ENCODE measurements around the gene OLIG1. TPM values are rescaled to one million over a fixed set of nuclear protein-coding genes. Genes with fewer than 3 reads are reported as not detected.
A peak's percentile ranks its signal among the peaks of the same experiment; 100 is the strongest.

OLIG1 gene
- total RNA-seq, 1 donor from 2014 or later, result not detected

DNA sequence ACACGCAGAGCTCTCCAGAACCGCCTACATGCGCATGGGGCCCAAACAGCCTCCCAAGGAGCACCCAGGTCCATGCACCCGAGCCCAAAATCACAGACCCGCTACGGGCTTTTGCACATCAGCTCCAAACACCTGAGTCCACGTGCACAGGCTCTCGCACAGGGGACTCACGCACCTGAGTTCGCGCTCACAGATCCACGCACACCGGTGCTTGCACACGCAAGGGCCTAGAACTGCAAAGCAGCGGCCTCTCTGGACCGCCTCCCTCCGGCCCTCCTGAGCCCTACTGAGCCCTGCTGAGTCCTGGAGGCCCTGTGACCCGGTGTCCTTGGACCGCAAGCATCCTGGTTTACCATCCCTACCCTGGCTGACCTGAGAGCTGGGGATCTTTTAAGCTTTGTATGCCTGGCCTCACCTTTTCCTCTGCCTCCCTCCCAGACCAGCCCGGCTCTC, 36.0 kb upstream of the OLIG1 start:
- TF ChIP-seq, protein P1, sequence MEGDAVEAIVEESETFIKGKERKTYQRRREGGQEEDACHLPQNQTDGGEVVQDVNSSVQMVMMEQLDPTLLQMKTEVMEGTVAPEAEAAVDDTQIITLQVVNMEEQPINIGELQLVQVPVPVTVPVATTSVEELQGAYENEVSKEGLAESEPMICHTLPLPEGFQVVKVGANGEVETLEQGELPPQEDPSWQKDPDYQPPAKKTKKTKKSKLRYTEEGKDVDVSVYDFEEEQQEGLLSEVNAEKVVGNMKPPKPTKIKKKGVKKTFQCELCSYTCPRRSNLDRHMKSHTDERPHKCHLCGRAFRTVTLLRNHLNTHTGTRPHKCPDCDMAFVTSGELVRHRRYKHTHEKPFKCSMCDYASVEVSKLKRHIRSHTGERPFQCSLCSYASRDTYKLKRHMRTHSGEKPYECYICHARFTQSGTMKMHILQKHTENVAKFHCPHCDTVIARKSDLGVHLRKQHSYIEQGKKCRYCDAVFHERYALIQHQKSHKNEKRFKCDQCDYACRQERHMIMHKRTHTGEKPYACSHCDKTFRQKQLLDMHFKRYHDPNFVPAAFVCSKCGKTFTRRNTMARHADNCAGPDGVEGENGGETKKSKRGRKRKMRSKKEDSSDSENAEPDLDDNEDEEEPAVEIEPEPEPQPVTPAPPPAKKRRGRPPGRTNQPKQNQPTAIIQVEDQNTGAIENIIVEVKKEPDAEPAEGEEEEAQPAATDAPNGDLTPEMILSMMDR (IDR thresholded peaks at IDR 0.05), result no peak
- no peak for TF ChIP-seq EZH2 (IDR thresholded peaks at IDR 0.05)
- no peak for TF ChIP-seq EZH2phosphoT487 (IDR thresholded peaks at IDR 0.05)
- no peak for DNase-seq (ENCODE audit: low spot score)
- peaks cover 12% of the 10 kb centered on the region for H3K4me1 Mint-ChIP-seq
- Histone ChIP-seq H4K20me1 (ENCODE audit: low read depth) (peaks cover 55% of the 10 kb centered on the region), H3K79me2 (ENCODE audit: low read depth) (no peaks in the 10 kb centered on the region), H3F3A (ENCODE audit: low read depth) (no peaks in the 10 kb centered on the region), H3K4me3 (peak overlapping the region; percentile 23), H3K9ac (no peak overlapping the region), H3K27me3 (peaks cover 100% of the 10 kb centered on the region), H3K4me2 (peak overlapping the region; percentile 71), H2AFZ (replicated peaks) (no peak overlapping the region), H3K9me3 (ENCODE audit: low read depth) (no peaks in the 10 kb centered on the region), H3K27ac (no peak overlapping the region), H3K4me1 (peaks cover 6% of the 10 kb centered on the region), H3K36me3 (no peaks in the 10 kb centered on the region)
- no peak overlapping the region for H3K4me3 Mint-ChIP-seq
- H3K27ac Mint-ChIP-seq, result no peak overlapping the region
- H3K9me3 Mint-ChIP-seq, result peaks cover 2% of the 10 kb centered on the region
- H3K27me3 Mint-ChIP-seq (ENCODE audit: insufficient read depth, low read depth), result peaks cover 50% of the 10 kb centered on the region
- H3K36me3 Mint-ChIP-seq, result no peaks in the 10 kb centered on the region

DNA sequence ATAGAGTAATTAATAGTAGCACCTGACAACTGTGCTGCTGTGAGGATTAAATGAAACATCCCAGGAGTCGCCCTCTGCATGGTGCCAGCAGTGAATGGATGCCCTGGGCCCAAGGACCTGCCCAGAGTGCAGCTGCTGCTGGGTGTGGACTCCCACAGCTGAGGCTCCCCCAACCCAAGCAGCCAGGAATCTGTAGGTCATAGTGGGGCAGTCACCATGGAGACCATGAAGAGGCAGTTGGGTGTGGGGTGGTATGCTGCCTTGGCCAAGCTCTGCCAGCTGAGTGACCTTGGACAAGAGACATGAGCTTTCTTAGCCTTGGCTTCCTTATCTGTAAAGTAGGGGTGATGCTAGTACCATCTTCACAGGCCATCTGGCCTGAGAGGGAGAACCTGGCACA, 34.8 kb upstream of the OLIG1 start:
- no peaks in the 10 kb centered on the region for H3K36me3 Mint-ChIP-seq
- no peak overlapping the region for H3K27ac Mint-ChIP-seq
- Histone ChIP-seq H3F3A (ENCODE audit: low read depth) (no peaks in the 10 kb centered on the region), H3K36me3 (no peaks in the 10 kb centered on the region), H3K79me2 (ENCODE audit: low read depth) (no peaks in the 10 kb centered on the region), H3K4me1 (peaks cover 6% of the 10 kb centered on the region), H4K20me1 (ENCODE audit: low read depth) (peaks cover 43% of the 10 kb centered on the region), H3K27ac (no peak overlapping the region), H3K4me3 (no peak overlapping the region), H2AFZ (replicated peaks) (no peak overlapping the region), H3K9me3 (ENCODE audit: low read depth) (no peaks in the 10 kb centered on the region), H3K27me3 (peaks cover 98% of the 10 kb centered on the region), H3K9ac (no peak overlapping the region), H3K4me2 (no peak overlapping the region)
- H3K4me3 Mint-ChIP-seq, result no peak overlapping the region
- no peak for TF ChIP-seq EZH2 (IDR thresholded peaks at IDR 0.05)
- TF ChIP-seq EZH2phosphoT487 (IDR thresholded peaks at IDR 0.05), result no peak
- TF ChIP-seq, protein P1 (IDR thresholded peaks at IDR 0.05), result no peak
- H3K9me3 Mint-ChIP-seq, result peaks cover 2% of the 10 kb centered on the region
- peaks cover 45% of the 10 kb centered on the region for H3K27me3 Mint-ChIP-seq (ENCODE audit: insufficient read depth, low read depth)
- H3K4me1 Mint-ChIP-seq, result peaks cover 14% of the 10 kb centered on the region
- DNase-seq (ENCODE audit: low spot score), result no peak

DNA sequence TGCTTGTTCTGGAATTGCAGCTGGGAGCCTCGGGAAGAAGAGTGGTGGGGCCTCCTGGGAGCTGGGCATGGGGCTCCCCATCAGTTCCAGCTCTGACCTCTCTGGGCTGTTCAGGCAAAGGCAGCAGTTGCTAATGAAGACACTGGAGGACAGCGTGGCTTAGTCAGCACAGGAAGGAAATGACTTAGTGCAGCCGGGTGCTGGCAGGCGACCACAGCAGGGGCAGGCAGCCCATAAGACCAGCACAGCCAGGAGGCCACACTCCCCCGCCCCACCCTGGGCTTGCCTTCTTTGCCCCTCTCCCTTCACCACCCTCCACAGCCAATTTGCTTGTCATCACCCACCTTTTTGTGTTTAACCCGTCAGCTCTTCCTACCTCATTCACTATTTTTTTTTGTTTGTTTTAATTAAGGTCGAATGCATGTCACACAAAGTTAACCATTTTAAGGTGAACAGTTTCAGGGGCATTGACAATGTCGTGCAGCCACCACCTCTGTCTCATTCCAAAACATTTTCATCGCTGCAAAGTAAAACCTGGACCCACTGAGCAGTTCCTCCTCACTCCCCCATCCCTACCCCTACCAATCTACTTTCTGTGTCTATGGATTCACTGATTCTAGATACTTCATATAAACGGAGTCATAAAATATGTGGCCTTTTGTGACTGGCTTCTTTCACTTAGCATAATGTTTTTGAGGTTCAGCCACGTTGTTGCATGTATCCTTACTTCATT, 33.3 kb upstream of the OLIG1 start:
- no peak overlapping the region for H3K4me3 ChIP-seq
- H3K4me1 Mint-ChIP-seq, result peaks cover 14% of the 10 kb centered on the region
- no peak overlapping the region for H3K27ac Mint-ChIP-seq
- H3K9me3 ChIP-seq (ENCODE audit: low read depth), result no peaks in the 10 kb centered on the region
- no peak for DNase-seq (ENCODE audit: low spot score)
- H2AFZ ChIP-seq (replicated peaks), result no peak overlapping the region
- peaks cover 2% of the 10 kb centered on the region for H3K9me3 Mint-ChIP-seq
- no peaks in the 10 kb centered on the region for H3K36me3 ChIP-seq
- peak overlapping the region; percentile 33 for H3K4me3 Mint-ChIP-seq
- H3K4me2 ChIP-seq, result no peak overlapping the region
- H3K36me3 Mint-ChIP-seq, result no peaks in the 10 kb centered on the region
- peaks cover 32% of the 10 kb centered on the region for H3K27me3 Mint-ChIP-seq (ENCODE audit: insufficient read depth, low read depth)
- H3K79me2 ChIP-seq (ENCODE audit: low read depth), result no peaks in the 10 kb centered on the region
- no peak overlapping the region for H3K9ac ChIP-seq
- no peaks in the 10 kb centered on the region for H3F3A ChIP-seq (ENCODE audit: low read depth)
- H3K27me3 ChIP-seq, result peaks cover 96% of the 10 kb centered on the region
- peaks cover 6% of the 10 kb centered on the region for H3K4me1 ChIP-seq
- no peak overlapping the region for H3K27ac ChIP-seq
- H4K20me1 ChIP-seq (ENCODE audit: low read depth), result peaks cover 29% of the 10 kb centered on the region
- TF ChIP-seq EZH2phosphoT487 (IDR thresholded peaks at IDR 0.05) (no peak), EZH2 (IDR thresholded peaks at IDR 0.05) (no peak)
- TF ChIP-seq, protein P1 (IDR thresholded peaks at IDR 0.05), result no peak
